HUES64 (cell line): Measurements from ENCODE around the gene CTNS.

Experiments
- H3K27ac ChIP-seq: 2 replicates; pipeline ENCODE4 v1.7.0; 2013; ENCODE audit warnings: low read depth, low read length, inconsistent platforms
- H3K27me3 ChIP-seq: 2 replicates; pipeline ENCODE4 v1.6.1; 2013; ENCODE audit warnings: mild to moderate bottlenecking, low read length; ENCODE audit not compliant: insufficient read depth
- H3K36me3 ChIP-seq: 2 replicates; pipeline ENCODE4 v1.6.1; 2013; ENCODE audit warnings: mild to moderate bottlenecking, low read length; ENCODE audit not compliant: insufficient read depth
- H3K4me1 ChIP-seq: 2 replicates; pipeline ENCODE4 v1.6.1; 2013; ENCODE audit warnings: mild to moderate bottlenecking, low read length, moderate library complexity; ENCODE audit not compliant: insufficient read depth
- H3K4me3 ChIP-seq: 2 replicates; pipeline ENCODE4 v1.5.1; 2013; ENCODE audit warnings: mild to moderate bottlenecking, low read length, moderate library complexity
- H3K9ac ChIP-seq: 2 replicates; pipeline ENCODE4 v1.6.1; 2013; ENCODE audit warnings: mild to moderate bottlenecking, low read depth, low read length
- H3K9me3 ChIP-seq: 2 replicates; pipeline ENCODE4 v1.6.1; 2013; ENCODE audit warnings: low read depth, low read length; ENCODE audit not compliant: insufficient read depth
- WGBS: fragments of 150-250, 120-280 bp; methylation state at CpG from one replicate; pipeline ENCODE4 v1.1.7; 2013; ENCODE audit warnings: missing lambda C conversion rate; 5-methylcytosine and 5-hydroxymethylcytosine counted together

CTNS gene

GRCh38 chr17:3626831-3627768 lies 9.5 kb upstream of the CTNS start:
- Histone ChIP-seq H3K9me3 (no peaks in the 10 kb centered on the region), H3K9ac (no peak overlapping the region), H3K27ac (no peak overlapping the region), H3K27me3 (no peaks in the 10 kb centered on the region), H3K4me3 (no peak overlapping the region), H3K36me3 (peaks cover 69% of the 10 kb centered on the region), H3K4me1 (no peaks in the 10 kb centered on the region)
- 90% methylated on average over 15 of the region's 16 CpGs for WGBS

DNA sequence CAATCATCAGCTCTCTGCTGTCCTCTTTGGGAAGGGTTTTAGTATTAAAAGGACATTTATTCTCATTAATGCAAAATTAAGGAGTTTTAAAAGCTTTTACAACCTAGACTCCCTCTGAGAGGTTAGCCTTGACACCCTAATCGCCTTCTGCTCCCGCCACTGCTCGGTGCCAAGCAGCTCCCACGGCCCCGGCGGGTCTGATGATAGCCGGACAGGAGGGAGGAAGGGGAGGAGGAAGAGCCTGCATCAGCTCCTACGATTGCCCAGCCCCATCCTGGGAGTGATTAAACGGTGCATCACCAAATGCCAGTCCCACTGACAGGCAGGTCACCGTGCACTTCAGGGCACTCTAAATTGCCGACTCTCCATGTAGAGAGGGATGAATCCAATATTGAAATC lies 8.8 kb upstream of the CTNS start:
- H3K9ac ChIP-seq = no peak overlapping the region
- no peaks in the 10 kb centered on the region for H3K9me3 ChIP-seq
- no peaks in the 10 kb centered on the region for H3K27me3 ChIP-seq
- no peaks in the 10 kb centered on the region for H3K4me1 ChIP-seq
- WGBS = 96% methylated on average over 11 of the region's 11 CpGs
- no peak overlapping the region for H3K27ac ChIP-seq
- H3K4me3 ChIP-seq = no peak overlapping the region
- peaks cover 69% of the 10 kb centered on the region for H3K36me3 ChIP-seq

DNA sequence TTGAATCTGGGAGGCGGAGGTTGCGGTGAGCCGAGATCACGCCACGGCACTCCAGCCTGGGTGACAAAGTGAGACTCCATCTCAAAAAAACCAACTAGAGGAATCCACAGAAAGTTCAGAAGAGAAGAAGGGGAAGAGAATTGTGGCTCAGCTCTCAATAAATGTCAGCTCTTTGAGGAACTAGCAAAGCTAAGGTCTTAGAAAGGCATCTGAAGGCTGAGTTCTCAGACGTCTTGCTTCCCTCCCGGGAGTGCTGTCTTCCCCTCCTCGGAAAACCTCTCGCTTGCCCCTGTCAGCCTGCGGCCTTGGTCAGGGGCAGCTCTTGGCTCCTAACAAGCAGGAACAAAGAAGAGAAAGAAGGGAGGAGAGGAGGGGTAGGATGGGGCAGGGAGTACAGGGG lies 5.8 kb upstream of the CTNS start:
- Histone ChIP-seq H3K27ac (no peak overlapping the region), H3K4me3 (no peak overlapping the region), H3K36me3 (peaks cover 52% of the 10 kb centered on the region), H3K9me3 (no peaks in the 10 kb centered on the region), H3K9ac (no peak overlapping the region), H3K4me1 (no peaks in the 10 kb centered on the region), H3K27me3 (no peaks in the 10 kb centered on the region)
- WGBS = 97% methylated on average over 10 of the region's 10 CpGs

- no peak overlapping the region for H3K9ac ChIP-seq
- peaks cover 41% of the 10 kb centered on the region for H3K36me3 ChIP-seq
- H3K9me3 ChIP-seq = no peaks in the 10 kb centered on the region
- no peak overlapping the region for H3K27ac ChIP-seq
- H3K4me3 ChIP-seq = no peak overlapping the region
- 97% methylated on average over 7 of the region's 7 CpGs for WGBS
- no peaks in the 10 kb centered on the region for H3K4me1 ChIP-seq
- no peaks in the 10 kb centered on the region for H3K27me3 ChIP-seq
Observed at GRCh38 chr17:3632287-3632686, 4.3 kb upstream of the CTNS start.

DNA sequence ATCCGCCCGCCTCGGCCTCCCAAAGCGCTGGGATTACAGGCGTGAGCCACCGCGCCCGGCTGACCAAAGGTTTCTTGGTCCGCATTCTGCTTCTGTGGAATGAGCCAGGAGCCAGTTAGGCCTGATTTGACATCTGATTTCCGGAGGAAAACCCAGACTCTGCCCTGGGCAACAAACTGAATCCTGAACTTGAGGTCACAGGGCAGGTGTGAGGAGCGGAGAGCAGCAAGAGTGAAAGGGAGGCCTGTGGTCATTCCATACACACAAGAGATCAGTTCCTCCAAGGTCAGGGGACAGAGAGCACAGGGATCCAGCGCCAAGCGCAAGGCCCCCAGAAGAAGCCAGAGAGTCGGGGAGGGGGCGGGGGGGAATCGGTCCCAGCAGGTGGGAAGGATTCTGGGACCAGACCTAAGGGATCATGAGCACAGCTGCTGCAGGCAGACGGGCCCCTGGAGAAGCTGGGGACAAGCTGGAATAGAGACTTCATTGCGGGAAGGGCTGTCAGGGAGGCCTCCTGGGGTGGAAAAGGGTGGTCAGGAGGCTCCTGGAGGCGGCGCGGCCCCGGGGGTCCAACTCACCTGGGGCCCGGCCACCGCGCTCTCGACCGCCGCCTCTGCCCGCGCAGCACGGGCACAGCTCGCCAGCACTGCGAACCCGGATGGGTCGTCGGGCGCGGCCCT lies 946 bp upstream of the CTNS start:
- Histone ChIP-seq H3K4me3 (peak overlapping the region; percentile 76), H3K36me3 (peaks cover 20% of the 10 kb centered on the region), H3K27ac (no peak overlapping the region; the same call in 1 of the 2 replicates), H3K4me1 (peaks cover 6% of the 10 kb centered on the region; the same call in 1 of the 2 replicates), H3K27me3 (no peaks in the 10 kb centered on the region), H3K9me3 (no peaks in the 10 kb centered on the region), H3K9ac (peak overlapping the region; percentile 79)
- 25% methylated on average over 38 of the region's 38 CpGs for WGBS

- Histone ChIP-seq H3K4me1 (peaks cover 9% of the 10 kb centered on the region), H3K4me3 (peak overlapping the region; percentile 76), H3K36me3 (peaks cover 23% of the 10 kb centered on the region), H3K27ac (peak overlapping the region; percentile 97; the same call in 1 of the 2 replicates), H3K27me3 (no peaks in the 10 kb centered on the region), H3K9ac (peak overlapping the region; percentile 85), H3K9me3 (no peaks in the 10 kb centered on the region)
- WGBS = 3% methylated on average over 31 of the region's 31 CpGs
Observed at GRCh38 chr17:3636908-3637373, 381 bp downstream of the CTNS start.

DNA sequence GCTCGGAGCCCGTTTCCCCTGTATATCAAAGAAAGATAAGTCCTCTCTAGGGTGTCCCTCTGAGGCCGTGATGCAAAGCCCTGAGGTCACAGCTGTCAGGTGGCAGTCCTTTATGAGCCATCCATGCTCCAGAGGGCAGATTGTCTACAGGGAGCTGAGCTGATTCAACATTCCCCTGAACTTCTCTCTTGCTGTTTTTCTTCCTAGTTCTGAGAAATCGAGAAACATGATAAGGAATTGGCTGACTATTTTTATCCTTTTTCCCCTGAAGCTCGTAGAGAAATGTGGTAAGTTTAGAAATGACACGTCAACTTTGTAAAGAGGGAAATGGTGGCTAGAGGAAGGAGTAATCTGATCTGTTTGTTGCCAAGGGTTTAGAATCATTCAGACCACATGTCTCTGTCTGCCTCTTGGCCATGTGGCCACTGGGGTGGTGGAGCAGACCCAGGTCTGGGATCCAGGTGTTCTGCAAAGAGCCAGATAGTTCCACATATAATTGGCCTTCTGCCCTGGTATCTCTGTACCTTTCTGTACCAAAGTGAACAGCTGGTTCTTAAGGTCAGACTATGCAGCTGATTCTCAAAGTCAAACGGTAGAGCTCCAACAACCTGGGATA lies 3.5 kb downstream of the CTNS start:
- 73% methylated on average over 7 of the region's 7 CpGs for WGBS
- H3K4me3 ChIP-seq = no peak overlapping the region
- no peak overlapping the region; the same call in 1 of the 2 replicates for H3K9ac ChIP-seq

DNA sequence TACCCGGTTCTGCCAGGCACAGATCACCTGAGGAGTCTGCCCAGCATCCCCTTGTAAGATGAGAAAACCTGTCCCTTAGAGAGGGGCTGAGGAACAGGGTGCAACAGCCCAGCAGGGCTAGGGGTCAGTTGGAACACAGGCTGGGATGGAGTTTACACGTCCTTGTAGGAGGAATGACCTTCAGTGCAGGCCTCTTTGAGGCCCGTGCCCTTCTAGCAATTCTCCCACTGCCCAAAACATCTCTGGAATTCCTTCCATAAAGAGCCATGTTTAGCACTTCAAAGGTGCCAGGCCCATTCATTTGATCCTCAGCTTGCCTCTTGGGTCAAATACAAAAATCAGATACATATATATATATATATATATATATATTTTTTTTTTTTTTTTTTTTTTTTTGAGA lies 4.5 kb downstream of the CTNS start:
- Histone ChIP-seq H3K4me3 (no peak overlapping the region), H3K27me3 (no peaks in the 10 kb centered on the region), H3K9ac (no peak overlapping the region), H3K27ac (no peak overlapping the region), H3K4me1 (peaks cover 9% of the 10 kb centered on the region), H3K9me3 (no peaks in the 10 kb centered on the region), H3K36me3 (peaks cover 24% of the 10 kb centered on the region)
- WGBS = 75% methylated on average over 3 of the region's 3 CpGs

More for the DNA sequence above, 3.5 kb downstream of the CTNS start:
- Histone ChIP-seq H3K4me1 (peaks cover 9% of the 10 kb centered on the region), H3K36me3 (peaks cover 22% of the 10 kb centered on the region), H3K9me3 (no peaks in the 10 kb centered on the region), H3K27ac (no peak overlapping the region), H3K27me3 (no peaks in the 10 kb centered on the region)

DNA sequence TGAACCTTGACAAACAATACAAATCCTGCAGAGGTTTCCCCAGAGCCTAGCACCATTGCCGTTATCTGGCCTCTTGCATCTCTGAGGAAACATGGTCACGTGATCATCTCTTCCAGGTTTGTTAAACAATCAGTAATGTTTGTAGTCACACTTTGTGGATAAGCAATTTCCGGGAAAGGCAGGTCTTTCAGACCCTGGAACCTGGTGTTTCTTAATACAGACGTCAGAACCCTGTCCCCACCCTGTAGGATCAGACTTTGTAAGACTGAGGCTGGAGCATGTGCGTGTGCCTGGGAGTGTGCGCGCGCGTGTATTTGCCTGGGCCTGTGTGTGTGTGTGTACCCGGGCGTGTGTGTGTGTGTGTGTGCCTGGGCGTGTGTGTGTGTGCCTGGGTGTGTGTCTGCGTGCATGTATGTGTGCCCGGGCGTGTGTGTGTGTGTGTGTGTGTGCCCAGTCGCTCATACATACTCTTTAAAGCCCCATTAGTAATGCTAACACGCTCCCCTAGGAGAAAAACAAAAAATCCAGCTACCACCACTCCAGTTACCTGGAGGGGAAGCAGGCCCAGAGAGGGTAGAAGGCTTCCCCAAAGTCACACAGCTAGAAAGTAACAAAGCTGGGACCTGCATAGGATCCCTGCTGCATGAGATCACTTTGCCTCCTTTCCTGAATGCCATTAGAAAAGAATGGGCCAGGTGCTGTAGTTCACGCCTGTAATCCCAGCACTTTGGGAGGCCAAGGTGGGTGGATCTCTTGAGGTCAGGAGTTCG lies 5.3 kb downstream of the CTNS start:
- no peak overlapping the region for H3K4me3 ChIP-seq
- no peaks in the 10 kb centered on the region for H3K27me3 ChIP-seq
- no peaks in the 10 kb centered on the region for H3K9me3 ChIP-seq
- peaks cover 24% of the 10 kb centered on the region for H3K36me3 ChIP-seq
- no peak overlapping the region for H3K27ac ChIP-seq
- H3K9ac ChIP-seq = no peak overlapping the region
- peaks cover 9% of the 10 kb centered on the region for H3K4me1 ChIP-seq
- WGBS = 87% methylated on average over 12 of the region's 19 CpGs

GRCh38 chr17:3643889-3644349 lies 7.4 kb downstream of the CTNS start:
- WGBS = 89% methylated on average over 4 of the region's 4 CpGs
- Histone ChIP-seq H3K4me3 (no peak overlapping the region), H3K27me3 (no peaks in the 10 kb centered on the region), H3K9me3 (no peaks in the 10 kb centered on the region), H3K36me3 (peaks cover 33% of the 10 kb centered on the region), H3K27ac (no peak overlapping the region), H3K9ac (no peak overlapping the region), H3K4me1 (peaks cover 9% of the 10 kb centered on the region)
